ENCODE results near the gene DPEP1.

- TF ChIP-seq CTCF (IDR thresholded peaks at IDR 0.05; ENCODE audit: low read length), result no peak
- TF ChIP-seq EZH2phosphoT487 (IDR thresholded peaks at IDR 0.05; ENCODE audit: low read length), result no peak
These were observed 5.3 kb upstream of the DPEP1 start for GRCh38 chr16:89607937-89608740.

Measured in MM.1S (cell line).